CD14-positive monocyte (primary cell): ENCODE results near the gene CHMP4A. TPM values are rescaled to one million over a fixed set of nuclear protein-coding genes. Genes with fewer than 3 reads are reported as not detected.
A peak's percentile ranks its signal among the peaks of the same experiment; 100 is the strongest.

Experiments
- DNase-seq, 3 donors: peaks; one replicate each; pipeline ENCODE4 v3.0.0-alpha.2; 2011 to 2022
- H2AFZ ChIP-seq: 2 replicates; pipeline ENCODE4 v1.6.0; 2012; ENCODE audit warnings: mild to moderate bottlenecking, low read depth, low read length, inconsistent platforms; ENCODE audit not compliant: insufficient read depth, poor library complexity, severe bottlenecking
- H3K27ac ChIP-seq, 2 donors: 1 replicate in 1 of 2; 2 replicates in 1 of 2; pipeline ENCODE4 v1.5.1; 2012 to 2013; ENCODE audit warnings: low read length in 2 of 2, control low read depth in 1 of 2, inconsistent platforms in 1 of 2, low read depth in 1 of 2, mild to moderate bottlenecking in 1 of 2
- H3K27me3 ChIP-seq, 2 donors: one replicate each; pipeline versions ENCODE4 v1.6.0 to v1.6.1; 2011 to 2013; ENCODE audit warnings: low read length in 2 of 2; ENCODE audit not compliant: control insufficient read depth in 2 of 2, insufficient read depth in 2 of 2
- H3K36me3 ChIP-seq, 2 donors: replicated peaks in 1 of 2; 1 replicate in 1 of 2; 2 replicates in 1 of 2; pipeline versions ENCODE4 v1.5.1 to v1.6.1; 2012 to 2013; ENCODE audit warnings: low read length in 2 of 2, control low read depth in 1 of 2, inconsistent platforms in 1 of 2, mild to moderate bottlenecking in 1 of 2; ENCODE audit not compliant: insufficient read depth in 2 of 2, control insufficient read depth in 1 of 2
- H3K4me1 ChIP-seq, 2 donors: 1 replicate in 1 of 2; 2 replicates in 1 of 2; pipeline versions ENCODE4 v1.5.1 to v1.6.1; 2012 to 2013; ENCODE audit warnings: low read length in 2 of 2, control low read depth in 1 of 2, inconsistent platforms in 1 of 2, mild to moderate bottlenecking in 1 of 2, moderate library complexity in 1 of 2; ENCODE audit not compliant: insufficient read depth in 2 of 2, control insufficient read depth in 1 of 2
- H3K4me2 ChIP-seq: replicated peaks from 2 replicates; pipeline ENCODE3; 2012; ENCODE audit warnings: low read length, moderate library complexity, mild to moderate bottlenecking; ENCODE audit not compliant: poor library complexity, severe bottlenecking; ENCODE audit errors: extremely low read depth
- H3K4me3 ChIP-seq, 3 experiments: fragments of 200-600 bp in 1 of 3; sonication (generic) in 1 of 3; replicated peaks in 1 of 3; 1 replicate in 2 of 3; 2 replicates in 1 of 3; pipeline ENCODE4 v1.5.1; 2011 to 2013; ENCODE audit warnings: low read length in 3 of 3, mild to moderate bottlenecking in 3 of 3, control low read depth in 2 of 3, low read depth in 2 of 3, inconsistent platforms in 1 of 3, moderate library complexity in 1 of 3
- H3K79me2 ChIP-seq: 2 replicates; pipeline ENCODE4 v1.6.0; 2012; ENCODE audit warnings: mild to moderate bottlenecking, control low read depth, inconsistent platforms, low read length, moderate library complexity; ENCODE audit not compliant: insufficient read depth
- H3K9ac ChIP-seq: 2 replicates; pipeline ENCODE4 v1.6.0; 2017; ENCODE audit warnings: low read length, mild to moderate bottlenecking; ENCODE audit not compliant: insufficient read depth, poor library complexity, severe bottlenecking
- H3K9me3 ChIP-seq, 2 donors: replicated peaks in 1 of 2; 1 replicate in 1 of 2; 2 replicates in 1 of 2; pipeline versions ENCODE4 v1.5.1 to v1.6.1; 2012 to 2013; ENCODE audit warnings: low read length in 2 of 2, control low read depth in 1 of 2; ENCODE audit not compliant: control insufficient read depth in 1 of 2, insufficient read depth in 1 of 2
- H4K20me1 ChIP-seq: 2 replicates; pipeline ENCODE4 v1.6.0; 2012; ENCODE audit warnings: mild to moderate bottlenecking, low read length, control low read depth, moderate library complexity; ENCODE audit not compliant: insufficient read depth
- H3K27ac Mint-ChIP-seq, 7 donors: one replicate each; pipeline ENCODE4 v1.8.0; 2020; ENCODE audit warnings: mild to moderate bottlenecking in 7 of 7, mixed read lengths in 7 of 7, moderate library complexity in 6 of 7, inconsistent platforms in 2 of 7
- H3K27me3 Mint-ChIP-seq, 3 donors: one replicate each; pipeline ENCODE4 v1.8.0; 2021 to 2022; ENCODE audit warnings: low read depth in 3 of 3, mild to moderate bottlenecking in 3 of 3, mixed read lengths in 3 of 3, moderate library complexity in 3 of 3, inconsistent platforms in 1 of 3
- H3K36me3 Mint-ChIP-seq, 2 donors: one replicate each; pipeline ENCODE4 v1.8.0; 2020; ENCODE audit warnings: mixed read lengths in 2 of 2, inconsistent platforms in 1 of 2, mild to moderate bottlenecking in 1 of 2
- H3K4me1 Mint-ChIP-seq: one replicate; pipeline ENCODE4 v1.8.0; 2020; ENCODE audit warnings: mild to moderate bottlenecking, mixed read lengths
- H3K4me3 Mint-ChIP-seq, 2 donors: one replicate each; pipeline ENCODE4 v1.8.0; 2020; ENCODE audit warnings: mild to moderate bottlenecking in 2 of 2, mixed read lengths in 2 of 2, moderate library complexity in 1 of 2
- H3K9me3 Mint-ChIP-seq, 7 donors: one replicate each; pipeline ENCODE4 v1.8.0; 2020 to 2022; ENCODE audit warnings: mixed read lengths in 7 of 7, mild to moderate bottlenecking in 6 of 7, moderate library complexity in 6 of 7, inconsistent platforms in 2 of 7
- WGBS: methylation state at CpG from one replicate; pipeline ENCODE4 v1.1.5; 2013; ENCODE audit warnings: missing lambda C conversion rate; ENCODE audit not compliant: insufficient coverage; 5-methylcytosine and 5-hydroxymethylcytosine counted together
- intact Hi-C, 2 donors: fragments of 100-400 bp; cut with micrococcal nuclease; formaldehyde crosslinking; loops; one replicate each; pipeline versions ENCODE4 v1.15.0 to v1.15.1; 2023
- polyA plus RNA-seq, 3 donors: library from polyadenylated mRNA; depleted of rRNA in 1 of 3; unstranded in 2 of 3; stranded (reverse) in 1 of 3; fragments of 300-500 nt in 2 of 3; fragments of >200 nt in 1 of 3; fragmentation: Illumina TruSeq in 2 of 3; gene quantifications; 1 replicate in 2 of 3; 2 replicates in 1 of 3; pipeline ENCODE4 v1.2.3, GENCODE V29; 2012 to 2021
- TF ChIP-seq, protein P1 (sequence below): fragments of 200-600 bp; IDR thresholded peaks from one replicate; pipeline ENCODE4 v1.8.0; 2022; ENCODE audit warnings: antibody characterized with exemption, mild to moderate bottlenecking

CHMP4A gene
- polyA plus RNA-seq, 3 donors, result 99.0 to 128 (median 102) TPM

DNA sequence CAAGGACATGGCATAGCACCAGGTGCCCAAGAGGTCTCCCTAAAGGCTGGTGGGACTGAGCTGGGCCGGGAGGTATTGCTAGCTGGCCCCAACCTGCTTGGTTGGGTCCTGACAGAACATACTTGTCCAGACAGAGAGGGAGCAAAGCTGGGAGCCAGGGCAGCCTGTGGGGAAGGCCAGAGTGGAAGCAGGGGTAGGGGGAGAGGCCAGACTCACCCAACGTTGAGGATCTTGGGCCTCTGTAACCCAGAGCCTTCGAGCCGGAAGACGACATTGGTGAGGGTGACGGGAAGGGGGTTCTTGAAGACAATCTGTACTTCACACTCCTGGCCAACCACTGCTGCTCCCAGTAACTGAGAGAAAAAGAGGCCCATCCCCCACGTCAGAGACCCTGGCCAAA, 40.6 kb upstream of the CHMP4A start:
- no peak overlapping the region for H3K4me2 ChIP-seq
- no peaks in the 10 kb centered on the region for H3K79me2 ChIP-seq
- Mint-ChIP-seq H3K9me3 (no peaks in the 10 kb centered on the region), H3K27me3 (peaks cover 0 to 2% (median 0%) of the 10 kb centered on the region in 3 donors), H3K4me1 (peaks cover 10% of the 10 kb centered on the region), H3K4me3 (no peak overlapping the region), H3K27ac (peak overlapping the region in 1 of 7 donors; percentile 52), H3K36me3 (peaks cover 70 to 73% of the 10 kb centered on the region in 2 donors)
- peaks cover 43 to 77% of the 10 kb centered on the region in 2 donors for H3K36me3 ChIP-seq
- WGBS, result 100% methylated on average over 3 of the region's 7 CpGs
- no peaks in the 10 kb centered on the region for H3K9me3 ChIP-seq
- H3K9ac ChIP-seq, result no peak overlapping the region
- no peaks in the 10 kb centered on the region for H4K20me1 ChIP-seq
- H2AFZ ChIP-seq, result no peak overlapping the region
- no peak for DNase-seq
- TF ChIP-seq, protein P1, sequence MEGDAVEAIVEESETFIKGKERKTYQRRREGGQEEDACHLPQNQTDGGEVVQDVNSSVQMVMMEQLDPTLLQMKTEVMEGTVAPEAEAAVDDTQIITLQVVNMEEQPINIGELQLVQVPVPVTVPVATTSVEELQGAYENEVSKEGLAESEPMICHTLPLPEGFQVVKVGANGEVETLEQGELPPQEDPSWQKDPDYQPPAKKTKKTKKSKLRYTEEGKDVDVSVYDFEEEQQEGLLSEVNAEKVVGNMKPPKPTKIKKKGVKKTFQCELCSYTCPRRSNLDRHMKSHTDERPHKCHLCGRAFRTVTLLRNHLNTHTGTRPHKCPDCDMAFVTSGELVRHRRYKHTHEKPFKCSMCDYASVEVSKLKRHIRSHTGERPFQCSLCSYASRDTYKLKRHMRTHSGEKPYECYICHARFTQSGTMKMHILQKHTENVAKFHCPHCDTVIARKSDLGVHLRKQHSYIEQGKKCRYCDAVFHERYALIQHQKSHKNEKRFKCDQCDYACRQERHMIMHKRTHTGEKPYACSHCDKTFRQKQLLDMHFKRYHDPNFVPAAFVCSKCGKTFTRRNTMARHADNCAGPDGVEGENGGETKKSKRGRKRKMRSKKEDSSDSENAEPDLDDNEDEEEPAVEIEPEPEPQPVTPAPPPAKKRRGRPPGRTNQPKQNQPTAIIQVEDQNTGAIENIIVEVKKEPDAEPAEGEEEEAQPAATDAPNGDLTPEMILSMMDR, result no peak
- no peaks in the 10 kb centered on the region for H3K27me3 ChIP-seq
- H3K27ac ChIP-seq, result no peak overlapping the region
- peaks cover 0 to 8% of the 10 kb centered on the region in 2 donors for H3K4me1 ChIP-seq
- intact Hi-C loops, result no loop called here
- H3K4me3 ChIP-seq, result no peak overlapping the region

DNA sequence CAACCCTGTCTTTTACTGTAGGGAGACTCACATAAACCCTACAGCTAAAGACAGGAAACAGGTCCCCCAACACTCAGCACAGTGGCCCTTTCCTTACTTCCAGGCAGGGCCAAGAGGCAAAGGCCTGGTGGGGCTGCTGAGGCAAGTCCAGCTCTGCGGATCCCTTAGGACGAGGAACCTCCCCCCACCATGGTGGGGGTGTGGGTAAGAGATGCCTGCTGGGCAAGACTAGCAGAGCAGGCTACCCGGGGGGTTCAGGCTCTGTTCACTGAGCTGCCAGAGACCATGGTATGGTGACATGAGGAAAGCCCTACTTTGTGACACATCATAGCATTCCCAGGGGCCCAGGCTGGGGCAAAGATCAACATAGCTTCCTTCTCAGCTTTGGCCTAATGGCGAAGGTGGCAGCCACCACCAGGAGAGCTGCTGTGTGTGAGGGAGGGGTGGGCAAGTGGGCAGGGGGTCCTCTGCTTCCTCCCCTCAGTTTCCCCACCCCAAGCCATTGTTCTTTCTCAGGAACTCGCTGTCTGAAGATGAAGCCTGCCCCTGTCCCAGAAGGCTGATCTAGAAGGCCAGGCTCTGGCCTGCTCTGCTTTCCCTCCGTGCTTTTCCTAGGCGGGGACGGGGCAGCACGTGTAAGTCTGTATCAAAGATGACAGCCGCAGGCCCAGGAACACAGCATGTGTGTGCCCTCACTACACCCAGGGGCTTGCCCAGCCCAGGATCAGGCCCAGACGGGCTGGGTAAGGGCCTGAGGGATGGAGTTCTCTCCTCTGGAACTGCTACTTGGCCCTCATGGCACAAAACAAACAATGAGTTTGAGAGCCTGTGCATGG, 39.2 kb upstream of the CHMP4A start:
- H3K4me3 Mint-ChIP-seq, result no peak overlapping the region
- Histone ChIP-seq H3K4me3 (no peak overlapping the region), H3K79me2 (no peaks in the 10 kb centered on the region), H3K27ac (no peak overlapping the region), H3K9me3 (no peaks in the 10 kb centered on the region), H3K4me2 (no peak overlapping the region), H3K36me3 (peaks cover 44 to 76% of the 10 kb centered on the region in 2 donors), H3K9ac (no peak overlapping the region), H2AFZ (no peak overlapping the region), H4K20me1 (no peaks in the 10 kb centered on the region), H3K27me3 (no peaks in the 10 kb centered on the region), H3K4me1 (peaks cover 0 to 8% of the 10 kb centered on the region in 2 donors)
- peaks cover 71 to 72% of the 10 kb centered on the region in 2 donors for H3K36me3 Mint-ChIP-seq
- WGBS, result 99% methylated on average over 7 of the region's 11 CpGs
- no peak for DNase-seq
- TF ChIP-seq, protein P1, result no peak
- no peaks in the 10 kb centered on the region for H3K9me3 Mint-ChIP-seq
- peak overlapping the region in 2 of 7 donors; percentile 1 to 19 for H3K27ac Mint-ChIP-seq
- peaks cover 0 to 2% (median 0%) of the 10 kb centered on the region in 3 donors for H3K27me3 Mint-ChIP-seq
- H3K4me1 Mint-ChIP-seq, result peaks cover 12% of the 10 kb centered on the region
- intact Hi-C loops, result no loop called here
